Activated CD8-positive, alpha-beta memory T cell treated with anti-CD3 and anti-CD28 coated beads, Interleukin-2, amount 50 U/mL, for 1 hour (primary cell): ENCODE results near the gene MTA2.
"Not testable (repeated sequence)": the region's sequence is repeated elsewhere in the genome, so short reads cannot be mapped to it uniquely, and the experiment has no call there.

Experiments used
- DNase-seq: peaks from one replicate; pipeline ENCODE4 v3.0.0-alpha.2; 2020; ENCODE audit errors: extremely low read depth

MTA2 gene

GRCh38 chr11:62566247-62566646 lies 35.4 kb downstream of the MTA2 start:
- DNase-seq: no peak

GRCh38 chr11:62565100-62565802 lies 36.4 kb downstream of the MTA2 start:
- no peak for DNase-seq

- DNase-seq: not testable (repeated sequence)
Measured at GRCh38 chr11:62561677-62562230, 39.9 kb downstream of the MTA2 start.

GRCh38 chr11:62560566-62561103 lies 41.0 kb downstream of the MTA2 start:
- peak; percentile 76 for DNase-seq

GRCh38 chr11:62559626-62560025 lies 42.0 kb downstream of the MTA2 start:
- DNase-seq: not testable (repeated sequence)

- no peak for DNase-seq
Measured at GRCh38 chr11:62559204-62559603, 42.5 kb downstream of the MTA2 start.

GRCh38 chr11:62558669-62559068 lies 43.0 kb downstream of the MTA2 start:
- DNase-seq: no peak

GRCh38 chr11:62556875-62557631 lies 44.6 kb downstream of the MTA2 start:
- DNase-seq: no peak

GRCh38 chr11:62556108-62556874 lies 45.4 kb downstream of the MTA2 start:
- DNase-seq: no peak

- DNase-seq: no peak
Measured at GRCh38 chr11:62555464-62556107, 46.1 kb downstream of the MTA2 start.

GRCh38 chr11:62554387-62555167 lies 47.1 kb downstream of the MTA2 start:
- no peak for DNase-seq

- DNase-seq: no peak
Measured at GRCh38 chr11:62553839-62554361, 47.8 kb downstream of the MTA2 start.

GRCh38 chr11:62553080-62553838 lies 48.4 kb downstream of the MTA2 start:
- no peak for DNase-seq

GRCh38 chr11:62552485-62553079 lies 49.1 kb downstream of the MTA2 start:
- no peak for DNase-seq

GRCh38 chr11:62550478-62550877 lies 51.2 kb downstream of the MTA2 start:
- not testable (repeated sequence) for DNase-seq

GRCh38 chr11:62548545-62549335 lies 52.9 kb downstream of the MTA2 start:
- no peak for DNase-seq

GRCh38 chr11:62547691-62548281 lies 53.9 kb downstream of the MTA2 start:
- no peak for DNase-seq
